GM19438 (cell line): ENCODE data around the gene VAV2.

Experiments used
- ATAC-seq: cut with Tn5 transposase; IDR thresholded peaks from one replicate; pipeline ENCODE4 v1.9.1; 2021; ENCODE audit warnings: low read depth; ENCODE audit not compliant: unreplicated experiment

VAV2 gene

GRCh38 chr9:133825555-133826218 is 166.4 kb downstream of the VAV2 start:
- no peak for ATAC-seq

DNA sequence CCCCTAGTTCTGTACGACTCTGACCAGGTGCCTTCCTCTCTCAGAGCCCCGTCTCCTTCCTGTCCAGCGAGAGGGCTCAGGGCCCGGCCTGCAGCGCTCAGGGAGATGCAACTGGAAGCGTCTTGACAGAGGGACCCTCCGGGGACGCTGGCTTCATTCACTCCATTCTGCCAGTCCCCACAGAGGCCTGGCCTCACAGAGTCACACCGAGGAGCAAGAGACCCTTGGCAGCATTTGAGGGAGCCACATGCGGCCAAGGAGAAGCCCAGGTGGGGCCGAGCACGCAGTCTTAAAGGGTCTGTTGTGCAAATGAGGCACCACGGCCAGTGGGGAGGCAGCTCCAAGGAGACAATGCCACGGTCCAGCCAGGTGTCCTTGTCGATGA is 167.3 kb downstream of the VAV2 start:
- ATAC-seq: no peak

- ATAC-seq: no peak
Observed at GRCh38 chr9:133824106-133824801, 167.9 kb downstream of the VAV2 start.

GRCh38 chr9:133823189-133824105 is 168.7 kb downstream of the VAV2 start:
- ATAC-seq: no peak

DNA sequence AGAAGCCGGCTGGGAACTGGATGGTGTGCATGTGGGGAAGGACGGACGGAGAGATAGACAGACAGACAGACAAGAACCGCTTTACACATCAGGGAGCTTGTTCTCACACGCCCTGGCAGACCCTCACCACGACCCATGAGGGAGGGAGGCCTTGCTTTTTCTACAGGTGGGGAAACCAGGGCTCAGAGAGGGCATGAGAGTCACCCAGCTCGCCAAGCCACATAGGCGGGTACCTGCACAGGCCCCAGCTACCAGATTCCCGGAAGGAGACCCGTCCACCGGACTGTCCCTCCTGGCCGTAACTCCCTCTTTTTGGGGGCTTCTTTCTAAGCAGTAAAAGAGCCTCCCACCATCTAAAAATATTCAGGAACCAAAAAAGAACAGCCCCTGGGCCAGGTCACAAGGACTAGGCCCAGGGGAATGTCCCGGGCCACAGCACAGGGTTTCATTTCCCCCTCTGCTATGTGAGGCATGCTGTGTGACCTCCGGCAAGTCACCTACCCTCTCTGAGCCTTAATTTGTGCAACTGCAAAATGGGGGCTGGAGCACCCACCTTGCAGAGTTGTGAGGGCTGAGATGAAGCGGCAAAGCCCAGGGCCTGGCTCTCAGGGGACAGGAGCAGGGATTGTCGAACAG is 169.6 kb downstream of the VAV2 start:
- ATAC-seq: no peak

DNA sequence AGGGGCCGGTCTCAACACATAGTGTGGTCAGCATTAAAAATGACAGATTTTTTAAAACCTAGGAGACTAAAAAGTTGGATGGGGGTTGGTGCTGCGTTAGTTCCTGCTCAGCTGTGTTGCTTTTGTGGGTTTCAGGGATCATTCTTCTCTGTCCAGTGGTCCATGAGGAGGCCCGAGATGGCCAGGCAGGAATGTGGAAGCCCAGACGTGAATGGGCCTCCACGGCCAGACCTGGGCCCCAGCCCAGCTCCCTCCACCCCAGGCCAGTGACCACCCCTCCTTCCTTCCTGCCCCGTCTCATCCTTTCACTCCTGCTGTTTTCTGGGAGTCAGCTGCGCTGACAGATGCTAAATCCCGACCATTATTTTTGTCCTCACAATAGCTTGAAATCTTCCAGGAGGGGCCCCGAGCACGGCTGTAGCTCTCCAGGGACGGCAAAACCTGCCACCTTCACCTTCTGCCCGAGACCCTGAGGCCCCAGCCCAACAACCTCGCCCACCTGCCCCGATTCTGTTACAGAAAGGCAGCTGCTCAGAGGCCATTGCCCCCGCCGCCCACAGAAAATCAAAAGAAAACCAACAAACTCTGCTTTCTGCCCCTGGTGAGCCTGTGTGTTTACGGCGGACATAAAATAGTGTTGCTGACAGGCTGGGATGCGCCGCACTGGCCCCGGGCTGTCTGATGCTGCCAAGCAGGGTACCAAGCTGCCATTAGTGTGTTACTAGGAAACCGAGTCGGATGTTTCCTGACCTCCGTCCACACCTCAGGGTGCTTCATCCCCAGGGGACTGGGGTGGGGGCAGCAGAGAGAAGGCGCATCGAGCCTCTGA is 170.3 kb downstream of the VAV2 start:
- no peak for ATAC-seq

DNA sequence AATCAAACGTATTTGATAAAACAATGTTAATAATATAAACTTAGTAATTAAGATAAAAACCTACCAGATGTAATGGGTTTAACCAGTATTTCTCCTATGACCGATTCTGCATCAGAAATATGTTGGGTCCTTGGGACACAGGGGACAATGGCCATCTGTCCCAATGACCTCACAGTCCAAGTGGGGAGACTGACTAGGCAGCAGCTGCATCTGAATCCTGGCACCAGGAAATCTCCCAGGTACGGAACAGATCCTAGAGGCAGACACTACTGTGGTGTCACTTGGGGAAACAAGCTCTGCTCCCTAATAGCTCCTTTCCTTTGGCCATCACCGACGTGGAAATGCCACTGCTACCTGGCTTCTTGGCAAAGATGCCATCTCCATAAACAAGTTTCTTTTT is 172.2 kb downstream of the VAV2 start:
- ATAC-seq: no peak

- no peak for ATAC-seq
Observed at GRCh38 chr9:133818444-133818843, 173.7 kb downstream of the VAV2 start.

DNA sequence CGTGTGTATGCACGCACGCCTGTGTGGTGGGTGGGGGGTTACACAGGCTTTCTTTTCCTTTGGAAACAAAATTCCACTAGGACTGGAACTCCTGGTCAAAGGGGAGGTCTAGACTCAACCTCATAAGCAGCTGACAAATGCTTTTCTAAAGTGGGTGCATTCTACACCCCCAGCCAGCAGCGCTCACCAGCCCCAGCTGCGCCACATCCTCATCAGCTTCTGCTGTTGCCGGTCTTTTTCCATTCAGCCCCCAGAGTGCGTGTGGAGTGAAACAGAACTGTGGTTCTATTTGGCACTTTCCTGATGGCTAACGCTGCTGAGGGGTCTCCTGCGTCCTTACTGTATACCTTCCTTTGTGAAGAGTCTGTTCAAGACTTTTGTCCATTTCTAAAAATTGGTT is 176.3 kb downstream of the VAV2 start:
- ATAC-seq: no peak

DNA sequence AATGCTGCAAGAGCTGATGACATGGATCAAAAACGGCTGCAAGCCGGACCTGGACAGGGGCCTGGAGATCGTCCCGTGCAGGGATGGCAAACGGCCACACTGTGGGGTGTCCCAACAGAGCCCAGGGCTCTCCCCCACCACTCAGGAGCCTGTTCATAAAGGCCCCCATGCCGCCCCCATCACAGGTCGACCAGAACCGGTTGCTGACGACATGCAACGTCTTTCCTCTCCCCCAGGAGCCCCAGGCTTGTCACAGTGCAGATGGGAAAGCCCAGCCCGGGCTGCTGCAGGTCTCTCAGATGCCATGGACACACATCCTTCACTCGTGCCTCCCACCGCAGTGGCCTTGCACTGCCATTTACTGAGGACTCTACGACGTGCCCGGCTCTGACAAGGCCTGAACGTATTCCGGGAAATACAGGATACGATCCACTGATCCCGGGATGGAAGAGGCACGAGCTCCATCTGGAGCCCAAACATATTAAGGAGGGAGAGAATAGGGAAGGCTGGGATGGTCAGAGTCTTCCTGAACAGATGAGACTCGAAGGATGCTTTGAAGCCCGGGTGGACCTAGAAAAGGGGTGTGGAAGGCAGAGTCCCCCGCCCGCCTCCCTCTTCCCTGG is 177.4 kb downstream of the VAV2 start:
- ATAC-seq: no peak

- no peak for ATAC-seq
Observed at GRCh38 chr9:133813749-133814585, 178.2 kb downstream of the VAV2 start.

- ATAC-seq: no peak
Observed at GRCh38 chr9:133812941-133813748, 179.0 kb downstream of the VAV2 start.

DNA sequence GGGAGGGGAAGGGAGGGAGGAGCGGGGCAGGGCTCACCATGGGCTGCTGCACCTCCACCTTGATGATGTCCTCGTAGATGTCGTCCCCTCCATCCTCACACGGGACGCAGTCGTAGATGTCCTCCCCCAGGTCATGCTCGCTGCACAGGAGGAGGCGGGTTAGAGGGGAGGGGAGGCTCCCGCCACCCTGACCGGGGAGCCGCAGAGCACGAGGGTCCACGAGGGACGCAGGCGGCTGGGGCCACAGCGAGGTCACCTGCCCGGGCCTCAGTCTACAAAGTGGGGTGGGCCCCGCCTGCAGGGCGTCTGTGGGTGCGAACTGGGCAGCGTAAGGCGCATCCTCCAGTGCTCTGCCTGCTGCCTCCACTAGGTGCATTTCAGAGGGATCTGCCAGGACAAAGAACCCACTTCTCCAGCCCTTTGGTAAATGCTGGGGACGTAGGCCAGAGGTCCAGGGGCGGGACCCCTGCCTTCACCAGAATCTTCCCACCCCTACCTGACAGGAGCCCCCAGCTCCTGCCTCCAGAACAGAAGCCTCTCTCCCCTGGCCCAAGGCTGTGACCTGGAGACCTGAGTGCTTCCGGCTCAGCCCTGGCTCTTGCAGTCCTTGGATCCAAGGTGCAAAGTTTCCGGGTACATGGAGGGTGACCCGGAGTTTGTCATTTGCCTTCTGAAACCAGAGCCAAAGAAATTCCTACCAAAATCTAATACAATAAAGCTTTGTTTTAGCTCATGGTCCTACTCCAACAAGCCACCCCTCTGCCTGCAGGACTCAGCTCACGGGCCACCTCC is 179.9 kb downstream of the VAV2 start:
- no peak for ATAC-seq

DNA sequence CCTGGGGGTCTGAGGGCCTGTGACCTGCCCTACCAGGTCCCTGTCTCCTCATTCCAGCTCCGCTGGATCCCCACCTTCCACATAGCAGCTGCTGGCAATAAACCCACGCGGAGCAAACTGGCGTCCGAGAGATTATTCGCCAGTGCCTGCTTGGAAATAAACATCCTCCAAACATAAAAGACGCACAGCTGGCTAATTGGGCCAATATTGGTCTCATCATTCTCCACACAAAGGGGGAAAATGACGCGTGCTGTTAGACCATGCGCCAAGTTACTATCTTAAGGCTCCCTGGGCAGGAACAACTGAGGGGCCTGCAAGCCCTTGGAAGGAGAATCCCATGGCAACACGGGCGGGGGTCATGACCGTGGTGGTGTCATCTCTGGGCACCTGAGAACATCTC is 180.7 kb downstream of the VAV2 start:
- ATAC-seq: no peak

- ATAC-seq: no peak
Observed at GRCh38 chr9:133810556-133811195, 181.4 kb downstream of the VAV2 start.

- no peak for ATAC-seq
Observed at GRCh38 chr9:133809335-133809734, 182.8 kb downstream of the VAV2 start.

- ATAC-seq: no peak
Observed at GRCh38 chr9:133807818-133808217, 184.3 kb downstream of the VAV2 start.
